Memory B cell (primary cell): ENCODE results near the gene FBXO28.

Experiments used
- ATAC-seq: fragments of 150-1000 bp; cut with Tn5 transposase; 2 replicates; pipeline ENCODE4 v1.10.0; 2021; ENCODE audit warnings: low read depth, mild to moderate bottlenecking, moderate library complexity
- DNase-seq, 2 donors: peaks; one replicate each; pipeline ENCODE4 v3.0.0; 2022; ENCODE audit warnings: low spot score in 2 of 2
- H3K27ac Mint-ChIP-seq: one replicate; pipeline ENCODE4 v1.8.0; 2022; ENCODE audit warnings: mild to moderate bottlenecking, moderate library complexity, mixed read lengths
- H3K27me3 Mint-ChIP-seq: one replicate; pipeline ENCODE4 v1.8.0; 2022; ENCODE audit warnings: mixed read lengths
- H3K36me3 Mint-ChIP-seq: one replicate; pipeline ENCODE4 v1.8.0; 2022; ENCODE audit warnings: mild to moderate bottlenecking, mixed read lengths
- H3K4me1 Mint-ChIP-seq: one replicate; pipeline ENCODE4 v1.8.0; 2022; ENCODE audit warnings: mixed read lengths
- H3K4me3 Mint-ChIP-seq: one replicate; pipeline ENCODE4 v1.8.0; 2022; ENCODE audit warnings: mild to moderate bottlenecking, moderate library complexity, mixed read lengths
- H3K9me3 Mint-ChIP-seq: one replicate; pipeline ENCODE4 v1.8.0; 2022; ENCODE audit warnings: mixed read lengths

The FBXO28 gene

GRCh38 chr1:224113005-224113404 lies 906 bp upstream of the FBXO28 start:
- Mint-ChIP-seq H3K27ac (no peak overlapping the region), H3K36me3 (no peaks in the 10 kb centered on the region), H3K9me3 (no peaks in the 10 kb centered on the region), H3K4me1 (peaks cover 12% of the 10 kb centered on the region), H3K27me3 (peaks cover 3% of the 10 kb centered on the region), H3K4me3 (no peak overlapping the region)
- ATAC-seq = no peak
- DNase-seq = no peak

- no peaks in the 10 kb centered on the region for H3K36me3 Mint-ChIP-seq
- no peak for ATAC-seq
These were observed 380 bp upstream of the FBXO28 start for GRCh38 chr1:224113545-224113917.

GRCh38 chr1:224114787-224115175 lies 870 bp downstream of the FBXO28 start:
- DNase-seq (no peak), ATAC-seq (no peak)
- Mint-ChIP-seq H3K4me1 (peaks cover 15% of the 10 kb centered on the region), H3K36me3 (peaks cover 3% of the 10 kb centered on the region), H3K27me3 (peaks cover 3% of the 10 kb centered on the region), H3K9me3 (no peaks in the 10 kb centered on the region), H3K4me3 (peak overlapping the region; percentile 89), H3K27ac (peak overlapping the region; percentile 86)

More at GRCh38 chr1:224113545-224113917, 380 bp upstream of the FBXO28 start:
- peak overlapping the region; percentile 89 for H3K4me3 Mint-ChIP-seq
- H3K27me3 Mint-ChIP-seq = peaks cover 3% of the 10 kb centered on the region
- no peak for DNase-seq
- peak overlapping the region; percentile 86 for H3K27ac Mint-ChIP-seq
- peaks cover 12% of the 10 kb centered on the region for H3K4me1 Mint-ChIP-seq
- H3K9me3 Mint-ChIP-seq = no peaks in the 10 kb centered on the region

GRCh38 chr1:224116131-224116530 lies 2.2 kb downstream of the FBXO28 start:
- peaks cover 2% of the 10 kb centered on the region for H3K27me3 Mint-ChIP-seq
- H3K4me3 Mint-ChIP-seq = peak overlapping the region; percentile 11

GRCh38 chr1:224118688-224119087 lies 4.8 kb downstream of the FBXO28 start:
- H3K4me3 Mint-ChIP-seq = no peak overlapping the region
- H3K27me3 Mint-ChIP-seq = no peaks in the 10 kb centered on the region
- H3K4me1 Mint-ChIP-seq = peaks cover 12% of the 10 kb centered on the region
- H3K36me3 Mint-ChIP-seq = peaks cover 5% of the 10 kb centered on the region
- H3K9me3 Mint-ChIP-seq = no peaks in the 10 kb centered on the region
- DNase-seq = no peak
- no peak for ATAC-seq
- no peak overlapping the region for H3K27ac Mint-ChIP-seq

More at GRCh38 chr1:224116131-224116530, 2.2 kb downstream of the FBXO28 start:
- H3K36me3 Mint-ChIP-seq = peaks cover 5% of the 10 kb centered on the region
- peak; percentile 28 for ATAC-seq
- DNase-seq = peak in 1 of 2 donors; percentile 28
- no peak overlapping the region for H3K27ac Mint-ChIP-seq
- H3K9me3 Mint-ChIP-seq = no peaks in the 10 kb centered on the region
- H3K4me1 Mint-ChIP-seq = peaks cover 17% of the 10 kb centered on the region

- Mint-ChIP-seq H3K9me3 (no peaks in the 10 kb centered on the region), H3K27ac (no peak overlapping the region), H3K4me1 (peaks cover 14% of the 10 kb centered on the region), H3K4me3 (no peak overlapping the region), H3K36me3 (peaks cover 10% of the 10 kb centered on the region), H3K27me3 (no peaks in the 10 kb centered on the region)
- ATAC-seq (no peak), DNase-seq (no peak)
These were observed 9.2 kb downstream of the FBXO28 start for GRCh38 chr1:224123136-224123535.

GRCh38 chr1:224124220-224124619 lies 10.3 kb downstream of the FBXO28 start:
- no peak for DNase-seq
- no peak for ATAC-seq
- H3K4me1 Mint-ChIP-seq = peaks cover 14% of the 10 kb centered on the region
- peaks cover 10% of the 10 kb centered on the region for H3K36me3 Mint-ChIP-seq
- H3K27me3 Mint-ChIP-seq = no peaks in the 10 kb centered on the region
- H3K9me3 Mint-ChIP-seq = no peaks in the 10 kb centered on the region
- no peak overlapping the region for H3K27ac Mint-ChIP-seq
- no peak overlapping the region for H3K4me3 Mint-ChIP-seq

GRCh38 chr1:224127925-224128819 lies 14.3 kb downstream of the FBXO28 start:
- peaks cover 22% of the 10 kb centered on the region for H3K36me3 Mint-ChIP-seq
- no peaks in the 10 kb centered on the region for H3K27me3 Mint-ChIP-seq
- H3K9me3 Mint-ChIP-seq = no peaks in the 10 kb centered on the region
- no peak for ATAC-seq
- no peak overlapping the region for H3K27ac Mint-ChIP-seq
- no peak overlapping the region for H3K4me3 Mint-ChIP-seq
- H3K4me1 Mint-ChIP-seq = peaks cover 9% of the 10 kb centered on the region
- DNase-seq = no peak

GRCh38 chr1:224131253-224131652 lies 17.3 kb downstream of the FBXO28 start:
- Mint-ChIP-seq H3K9me3 (no peaks in the 10 kb centered on the region), H3K4me1 (peaks cover 2% of the 10 kb centered on the region), H3K36me3 (peaks cover 20% of the 10 kb centered on the region), H3K27me3 (no peaks in the 10 kb centered on the region), H3K4me3 (no peak overlapping the region), H3K27ac (no peak overlapping the region)
- no peak for ATAC-seq
- no peak for DNase-seq

GRCh38 chr1:224132901-224133300 lies 19.0 kb downstream of the FBXO28 start:
- Mint-ChIP-seq H3K4me3 (no peak overlapping the region), H3K27ac (no peak overlapping the region), H3K27me3 (no peaks in the 10 kb centered on the region), H3K36me3 (peaks cover 21% of the 10 kb centered on the region), H3K9me3 (no peaks in the 10 kb centered on the region), H3K4me1 (no peaks in the 10 kb centered on the region)
- DNase-seq (no peak), ATAC-seq (no peak)

- Mint-ChIP-seq H3K4me1 (no peaks in the 10 kb centered on the region), H3K36me3 (peaks cover 23% of the 10 kb centered on the region), H3K4me3 (no peak overlapping the region), H3K27ac (no peak overlapping the region), H3K27me3 (no peaks in the 10 kb centered on the region), H3K9me3 (no peaks in the 10 kb centered on the region)
- ATAC-seq (no peak), DNase-seq (no peak)
These were observed 19.9 kb downstream of the FBXO28 start for GRCh38 chr1:224133741-224134299.

- no peak for ATAC-seq
- no peak overlapping the region for H3K27ac Mint-ChIP-seq
- no peaks in the 10 kb centered on the region for H3K4me1 Mint-ChIP-seq
- no peak overlapping the region for H3K4me3 Mint-ChIP-seq
- no peaks in the 10 kb centered on the region for H3K27me3 Mint-ChIP-seq
- H3K36me3 Mint-ChIP-seq = peaks cover 10% of the 10 kb centered on the region
- H3K9me3 Mint-ChIP-seq = no peaks in the 10 kb centered on the region
- DNase-seq = no peak
These were observed 23.6 kb downstream of the FBXO28 start for GRCh38 chr1:224137518-224137917.

- Mint-ChIP-seq H3K36me3 (peaks cover 9% of the 10 kb centered on the region), H3K27ac (no peak overlapping the region), H3K4me1 (peaks cover under 1% of the 10 kb centered on the region), H3K9me3 (no peaks in the 10 kb centered on the region), H3K27me3 (no peaks in the 10 kb centered on the region), H3K4me3 (no peak overlapping the region)
- ATAC-seq (no peak), DNase-seq (no peak)
These were observed 24.3 kb downstream of the FBXO28 start for GRCh38 chr1:224138198-224138597.

- Mint-ChIP-seq H3K4me1 (peaks cover 6% of the 10 kb centered on the region), H3K27me3 (no peaks in the 10 kb centered on the region), H3K27ac (no peak overlapping the region), H3K9me3 (no peaks in the 10 kb centered on the region), H3K4me3 (no peak overlapping the region), H3K36me3 (peaks cover 8% of the 10 kb centered on the region)
- ATAC-seq = no peak
- DNase-seq = no peak
These were observed 27.8 kb downstream of the FBXO28 start for GRCh38 chr1:224141693-224142092.
